GF-D8 (cell line): ENCODE results near the gene AADAC.
"Not testable (repeated sequence)": the region's sequence is repeated elsewhere in the genome, so short reads cannot be mapped to it uniquely, and the experiment has no call there.

Experiments
- DNase-seq: peaks from one replicate; lab custom pipeline; 2025; lab: John Stamatoyannopoulos, UW

AADAC gene, protein sequence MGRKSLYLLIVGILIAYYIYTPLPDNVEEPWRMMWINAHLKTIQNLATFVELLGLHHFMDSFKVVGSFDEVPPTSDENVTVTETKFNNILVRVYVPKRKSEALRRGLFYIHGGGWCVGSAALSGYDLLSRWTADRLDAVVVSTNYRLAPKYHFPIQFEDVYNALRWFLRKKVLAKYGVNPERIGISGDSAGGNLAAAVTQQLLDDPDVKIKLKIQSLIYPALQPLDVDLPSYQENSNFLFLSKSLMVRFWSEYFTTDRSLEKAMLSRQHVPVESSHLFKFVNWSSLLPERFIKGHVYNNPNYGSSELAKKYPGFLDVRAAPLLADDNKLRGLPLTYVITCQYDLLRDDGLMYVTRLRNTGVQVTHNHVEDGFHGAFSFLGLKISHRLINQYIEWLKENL

DNA sequence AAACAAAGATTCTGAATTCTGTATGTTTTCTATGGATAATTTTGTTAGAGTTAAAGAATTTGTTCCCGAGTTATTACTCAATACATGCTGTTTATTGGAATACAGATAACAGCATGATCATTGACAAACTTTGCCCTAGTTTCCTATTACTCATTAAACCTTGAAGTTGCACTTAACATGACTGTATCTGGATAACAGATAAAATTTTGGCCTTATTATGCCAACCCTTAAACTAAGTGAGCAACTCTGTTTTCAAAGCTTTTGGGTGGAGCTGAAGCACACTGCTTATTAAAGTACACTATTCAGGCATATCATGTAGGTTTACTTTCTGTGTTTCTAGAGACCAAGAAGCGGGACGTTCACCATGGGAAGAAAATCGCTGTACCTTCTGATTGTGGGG, at the start of gene AADAC:
AADAC (plus strand) TSS at position 318 of the 400 bp plus-strand sequence; CDS start at position 365, 47 bp downstream.
- DNase-seq = no peak

DNA sequence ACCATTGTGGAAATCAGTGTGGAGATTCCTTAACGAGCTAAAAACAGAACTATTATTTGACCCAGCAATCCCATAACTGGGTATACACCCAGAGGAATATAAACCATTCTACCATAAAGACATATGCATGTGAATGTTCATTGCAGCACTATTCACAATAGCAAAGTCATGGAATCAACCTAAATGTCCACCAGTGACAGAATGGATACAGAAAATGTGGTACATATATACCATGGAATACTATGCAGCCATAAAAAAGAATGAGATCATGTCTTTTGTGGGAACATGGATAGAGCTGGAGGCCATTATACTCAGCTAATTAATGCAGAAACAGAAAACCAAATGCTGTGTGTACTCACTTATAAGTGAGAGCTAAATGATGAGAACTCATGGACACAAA, 49.2 kb upstream of the AADAC start:
- DNase-seq = not testable (repeated sequence)

DNA sequence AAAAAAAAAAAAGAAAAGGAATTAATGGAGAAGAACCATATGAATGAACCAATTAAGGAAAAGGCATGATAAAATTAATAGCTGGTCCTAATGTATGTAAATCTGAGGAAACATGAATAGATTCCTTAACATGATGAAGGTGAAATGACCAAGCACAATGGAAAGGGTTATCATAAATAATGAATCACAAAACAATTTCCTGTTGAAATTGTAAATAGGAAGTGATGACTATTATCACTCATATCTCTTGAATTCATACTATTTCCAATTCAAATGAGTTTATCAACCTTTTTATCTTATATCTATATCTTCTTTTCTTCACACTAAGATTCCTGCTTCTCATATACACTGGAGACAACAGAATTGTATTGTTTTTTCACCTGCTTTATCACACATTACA, 48.2 kb upstream of the AADAC start:
- DNase-seq = no peak

DNA sequence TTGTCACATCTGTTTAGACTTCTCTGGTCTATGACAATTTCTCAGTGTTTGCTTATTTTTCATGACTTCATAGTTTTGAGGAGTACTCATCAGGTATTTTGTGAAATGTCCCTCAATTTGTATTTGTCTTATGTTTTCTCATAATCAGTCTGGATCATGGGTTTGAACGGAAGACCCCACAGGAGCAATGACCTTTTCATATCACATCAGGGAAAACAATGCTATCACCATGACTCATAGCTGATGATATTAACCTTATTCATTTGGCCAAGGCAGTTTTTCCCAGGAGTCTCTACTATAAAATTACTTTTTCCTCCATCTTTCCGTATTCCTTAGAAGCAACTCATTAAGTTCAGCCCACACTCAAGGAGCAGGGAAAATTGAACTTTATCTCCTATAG, 47.5 kb upstream of the AADAC start:
- DNase-seq = no peak

DNA sequence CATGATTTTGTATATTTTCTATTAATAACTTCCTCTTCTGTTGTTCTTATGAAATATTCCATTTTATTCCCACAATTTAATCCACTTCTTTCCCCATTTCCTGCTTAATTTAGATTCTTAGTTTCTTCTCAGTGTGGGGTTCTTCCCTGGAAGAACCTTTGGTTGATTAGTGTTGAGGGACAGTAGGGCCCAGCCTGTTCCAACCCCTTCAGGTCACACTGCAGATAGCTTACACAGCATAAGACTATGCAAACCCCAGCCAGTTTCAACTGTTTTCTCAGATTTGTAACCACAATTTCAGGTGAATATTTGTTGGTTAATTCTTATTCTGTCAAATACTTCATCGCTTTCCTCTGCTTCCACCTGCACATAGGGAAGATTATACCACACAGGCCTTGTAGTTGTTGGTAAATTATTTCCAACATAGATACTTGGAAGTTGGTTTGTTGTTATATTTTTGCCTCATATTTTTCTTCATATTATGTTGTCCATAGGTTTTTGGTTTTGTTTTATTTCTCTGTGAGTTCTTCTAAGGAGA, 45.5 kb upstream of the AADAC start:
- DNase-seq = no peak

DNA sequence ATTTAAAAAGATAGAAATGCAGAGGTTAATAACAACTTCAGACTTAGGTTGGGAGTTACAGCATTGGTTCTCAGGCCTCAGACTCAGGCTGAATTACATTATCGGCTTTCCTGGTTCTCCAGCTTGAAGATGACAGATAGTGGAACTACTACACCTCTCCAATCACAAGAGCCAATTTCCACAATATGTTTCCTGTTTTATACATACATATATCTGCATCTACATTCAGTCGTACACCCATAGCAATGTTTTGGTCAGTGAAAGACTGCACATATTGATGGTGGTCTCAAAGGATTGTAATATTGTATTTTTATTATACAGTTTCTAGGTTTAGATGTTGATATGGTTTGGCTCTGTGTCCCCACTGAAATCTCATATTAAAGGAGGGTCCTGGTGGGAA, 44.7 kb upstream of the AADAC start:
- DNase-seq = no peak

DNA sequence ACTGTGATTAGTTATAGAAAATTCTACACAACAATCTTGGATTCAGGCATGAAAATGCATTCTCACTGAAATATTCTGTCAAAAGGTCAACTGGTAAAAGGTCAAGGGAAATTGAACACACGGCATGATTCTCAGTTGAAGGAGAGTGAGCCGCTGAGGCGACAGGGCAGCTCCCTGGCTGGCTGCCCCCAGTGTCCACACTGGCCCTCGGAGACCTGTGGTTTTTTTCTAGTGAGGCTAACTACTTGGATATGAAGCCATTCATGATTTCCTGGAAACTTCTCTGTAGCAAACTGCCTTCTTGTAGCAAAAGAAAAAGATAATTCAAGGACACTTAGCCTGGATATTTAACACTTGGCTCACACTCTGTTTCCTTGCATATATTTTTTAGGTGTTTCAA, 43.0 kb upstream of the AADAC start:
- DNase-seq = peak; percentile 25

DNA sequence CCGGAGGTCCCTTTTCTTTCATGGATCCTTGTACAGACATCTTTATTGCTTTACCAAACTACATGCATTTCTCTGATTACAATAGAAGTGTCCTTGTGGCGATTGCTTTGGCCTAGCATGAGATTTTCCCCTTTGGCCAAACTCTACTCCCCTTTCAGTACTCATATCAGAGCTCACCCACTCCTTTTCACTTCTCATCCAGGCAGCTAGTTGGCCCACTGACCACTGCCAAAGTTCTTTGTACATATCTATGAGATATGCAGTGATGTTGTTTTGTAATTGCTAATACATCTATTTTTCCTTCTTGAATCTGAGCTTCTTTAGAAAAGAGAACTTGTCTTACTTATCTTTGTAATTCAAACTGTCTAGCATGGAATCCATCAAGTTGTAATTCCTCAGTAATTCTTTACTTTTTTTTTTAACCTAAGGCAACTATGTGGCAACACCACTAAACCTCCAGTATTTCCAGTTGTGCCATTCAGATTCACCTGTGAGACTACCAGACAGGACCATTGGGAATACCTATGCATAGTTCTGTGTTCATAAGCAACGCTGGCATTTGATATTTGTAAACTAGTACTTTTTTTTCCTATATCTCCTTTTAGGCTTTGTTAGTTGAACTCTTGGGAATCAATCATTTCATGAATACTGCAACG, 41.0 kb upstream of the AADAC start:
- DNase-seq = no peak

DNA sequence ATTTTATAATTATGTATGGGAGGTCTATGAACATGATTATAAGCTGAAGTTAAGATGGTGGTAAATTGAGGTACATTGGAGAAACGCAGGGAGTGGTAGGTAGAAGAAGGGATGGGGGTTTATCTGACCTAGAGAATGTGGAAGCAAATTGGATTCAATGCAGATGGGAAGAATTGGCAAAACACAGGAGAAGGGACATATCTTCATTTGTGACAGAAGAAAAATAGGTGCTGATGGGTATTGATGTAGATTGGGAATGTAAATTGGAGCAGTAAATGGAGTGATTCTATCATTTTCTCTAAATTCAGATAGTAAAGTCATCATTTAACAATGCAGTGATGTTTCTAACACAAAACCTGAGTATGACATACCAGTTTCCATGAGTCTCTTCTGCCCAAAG, 39.7 kb upstream of the AADAC start:
- no peak for DNase-seq

DNA sequence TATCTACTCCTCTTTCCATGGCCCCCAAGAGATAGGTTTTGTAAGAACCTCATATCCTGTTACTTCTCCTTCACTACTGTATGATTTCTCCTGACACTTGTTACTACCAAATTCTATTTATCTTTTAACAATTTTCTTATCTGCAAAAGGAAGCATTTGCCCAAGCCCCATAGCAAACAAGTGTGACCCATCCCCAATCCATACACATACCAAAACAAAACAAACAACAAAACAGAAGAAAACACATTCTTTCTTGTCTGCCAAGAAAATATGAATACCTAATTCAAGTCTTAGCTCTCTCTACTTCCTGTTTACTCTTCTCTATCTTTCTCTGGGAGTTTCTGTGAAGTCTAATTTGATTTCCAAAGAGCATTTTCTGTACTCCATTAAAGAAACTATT, 39.0 kb upstream of the AADAC start:
- DNase-seq = no peak

DNA sequence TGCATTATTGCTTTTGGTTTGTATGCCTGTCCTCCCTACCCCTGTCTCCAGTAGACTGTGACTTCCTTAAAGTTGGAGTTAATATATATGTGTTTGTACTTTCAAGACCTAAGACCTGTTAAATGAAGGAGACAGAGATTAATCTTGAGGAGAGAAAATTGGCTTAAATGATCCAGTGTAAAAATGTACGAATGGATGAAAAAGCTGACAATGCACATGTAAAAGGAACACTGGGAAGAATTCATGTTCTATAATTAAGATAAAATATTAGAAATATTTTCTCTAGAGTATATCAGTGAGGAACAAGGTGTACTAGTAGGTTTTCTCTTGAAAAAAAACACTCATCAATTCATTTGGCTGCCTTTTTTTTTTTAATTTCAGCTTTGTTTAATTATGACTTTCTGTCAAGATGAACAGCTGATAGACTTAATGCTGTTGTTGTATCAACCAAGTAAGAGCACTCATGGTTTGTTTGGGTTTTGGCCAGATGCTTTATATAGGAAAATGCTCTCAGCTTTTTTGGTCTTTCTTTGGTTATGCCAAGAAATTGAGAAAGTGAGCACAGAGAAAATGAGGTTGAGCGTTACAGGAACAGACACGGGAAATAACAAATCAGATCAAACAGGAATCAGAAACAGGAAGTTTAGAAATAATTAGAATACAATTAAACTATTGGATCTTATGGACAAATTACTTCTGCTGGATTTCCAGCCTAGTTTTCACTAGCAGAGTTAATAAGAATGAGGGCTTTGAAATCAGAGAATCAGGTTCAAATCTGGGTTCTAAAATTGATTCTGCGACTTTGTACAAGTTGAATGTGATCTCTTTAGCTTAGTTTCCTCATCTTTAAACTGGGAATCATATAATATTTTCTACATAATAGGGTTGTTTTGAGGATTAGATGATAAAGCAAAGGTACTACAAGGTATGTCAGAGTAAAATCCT, 38.3 kb upstream of the AADAC start:
- DNase-seq = no peak

DNA sequence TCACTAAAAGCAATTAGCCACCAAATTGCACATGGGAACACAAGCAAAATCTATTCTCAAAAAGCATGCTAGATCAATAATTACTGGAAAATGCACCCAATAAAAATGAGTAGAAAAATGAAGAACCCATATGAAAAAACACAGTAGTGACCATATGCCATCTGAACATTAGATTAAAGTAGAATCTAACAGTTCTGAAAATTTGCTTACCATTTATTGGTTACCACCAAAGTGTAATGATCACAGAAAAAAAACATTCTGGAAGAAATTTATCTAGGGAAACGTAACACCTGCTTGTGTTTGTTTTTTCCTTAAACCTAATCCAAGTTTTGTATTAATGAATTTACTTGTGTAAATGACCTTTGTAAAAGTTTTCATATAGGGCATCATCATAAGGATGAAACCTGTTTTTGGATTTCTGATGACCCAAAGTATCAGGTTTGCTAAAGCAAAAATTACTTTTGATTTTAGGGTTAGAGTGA, 37.6 kb upstream of the AADAC start:
- no peak for DNase-seq

DNA sequence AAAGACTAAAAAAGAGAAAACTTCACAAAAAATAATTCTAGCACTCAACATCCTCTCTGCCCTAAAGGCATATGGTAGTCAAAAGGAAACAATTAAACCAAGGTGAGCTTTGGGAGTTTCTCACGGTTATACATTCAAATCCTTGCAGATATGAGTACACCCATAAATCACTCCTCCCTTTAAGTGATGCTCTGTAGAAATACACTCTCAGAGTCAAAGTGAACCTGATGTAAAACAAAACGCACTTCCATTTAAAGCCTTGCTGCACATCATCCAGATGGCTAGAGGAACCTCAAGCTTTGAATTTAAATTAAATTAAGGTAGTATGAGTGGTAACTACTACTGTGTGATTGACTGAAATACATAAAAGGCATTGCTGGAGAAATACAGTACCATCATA, 36.0 kb upstream of the AADAC start:
- DNase-seq = no peak

DNA sequence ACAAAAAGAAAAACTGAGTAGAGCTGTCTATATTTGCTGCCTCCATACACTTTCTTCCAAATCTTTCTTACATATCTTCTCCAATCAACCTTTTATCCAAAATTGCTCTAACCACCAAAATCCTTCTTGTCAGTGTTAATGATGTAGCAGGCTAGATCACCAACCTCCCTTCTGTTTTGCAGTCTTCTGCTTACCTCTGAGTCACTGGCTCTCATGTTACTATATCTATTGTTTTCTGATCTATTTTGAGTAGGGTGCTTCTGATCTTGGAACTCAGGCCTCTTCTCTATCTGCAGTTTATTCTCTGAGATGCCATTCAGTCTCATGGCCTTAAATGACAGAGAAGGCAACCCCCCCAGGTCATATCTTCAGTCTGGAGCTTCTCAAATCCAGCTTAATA, 26.3 kb upstream of the AADAC start:
- no peak for DNase-seq

DNA sequence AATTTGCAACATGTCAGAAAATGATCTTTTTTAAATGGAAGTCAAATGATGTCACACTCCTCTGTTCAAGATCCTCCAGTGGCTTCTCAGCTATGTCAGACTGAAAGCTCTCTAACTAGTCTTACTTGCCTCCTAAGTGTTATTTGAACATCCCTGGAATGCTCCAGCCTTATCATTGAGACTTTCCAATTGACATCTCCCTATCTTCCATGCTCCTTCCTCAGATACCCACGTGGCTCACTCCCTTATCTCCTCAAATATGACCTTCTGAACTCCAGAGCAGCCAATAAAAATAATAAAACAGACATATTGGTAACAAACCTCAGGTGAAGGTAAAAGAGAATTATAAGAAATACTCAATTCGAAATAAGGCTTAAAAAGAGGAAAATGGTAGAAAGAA, 25.5 kb upstream of the AADAC start:
- DNase-seq = no peak

DNA sequence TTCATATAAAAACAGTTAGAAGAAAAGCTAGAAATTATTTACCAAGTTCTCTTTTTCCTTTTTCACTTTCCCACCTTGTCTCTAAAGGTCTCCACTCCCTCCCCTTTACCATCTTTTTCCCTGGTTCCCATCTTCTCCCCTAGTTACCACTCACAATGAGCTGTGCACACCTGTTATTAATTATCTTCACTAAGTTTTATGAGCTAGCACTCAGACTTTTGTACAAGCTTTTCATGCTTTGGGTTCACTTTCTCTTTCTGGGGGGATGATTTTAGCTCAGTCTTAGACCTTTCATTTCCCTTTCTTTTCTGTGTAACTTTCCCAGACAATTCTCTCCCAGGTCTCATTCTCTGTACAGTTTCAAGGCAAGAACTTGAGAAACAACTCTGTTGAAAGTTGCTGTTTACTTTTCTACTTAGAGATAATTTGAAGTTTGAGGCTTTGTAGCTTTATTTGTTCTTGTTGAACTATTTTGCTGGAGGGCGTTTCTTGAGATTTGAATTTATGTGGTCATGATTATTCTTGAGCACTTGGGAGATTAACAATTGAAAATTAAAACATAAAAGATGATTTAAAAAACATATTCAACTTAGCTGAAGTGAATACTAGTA, 24.0 kb upstream of the AADAC start:
- no peak for DNase-seq

DNA sequence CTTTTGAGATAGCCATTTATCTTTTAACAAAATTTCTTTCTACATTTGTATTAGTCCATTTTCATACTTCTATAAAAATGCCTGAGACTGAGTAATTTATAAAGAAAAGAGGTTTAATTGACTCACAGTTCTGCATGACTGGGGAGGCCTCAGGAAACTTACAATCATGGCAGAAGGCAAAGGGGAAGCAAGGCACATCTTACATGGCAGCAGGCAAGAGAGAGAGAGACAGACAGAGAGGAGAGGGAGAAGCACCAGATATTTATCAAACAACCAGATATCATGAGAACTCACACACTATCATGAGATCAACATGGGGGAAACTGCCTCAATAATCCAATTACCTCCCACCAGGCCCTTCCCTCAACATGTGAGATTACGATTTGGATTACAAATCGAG, 23.2 kb upstream of the AADAC start:
- not testable (repeated sequence) for DNase-seq

DNA sequence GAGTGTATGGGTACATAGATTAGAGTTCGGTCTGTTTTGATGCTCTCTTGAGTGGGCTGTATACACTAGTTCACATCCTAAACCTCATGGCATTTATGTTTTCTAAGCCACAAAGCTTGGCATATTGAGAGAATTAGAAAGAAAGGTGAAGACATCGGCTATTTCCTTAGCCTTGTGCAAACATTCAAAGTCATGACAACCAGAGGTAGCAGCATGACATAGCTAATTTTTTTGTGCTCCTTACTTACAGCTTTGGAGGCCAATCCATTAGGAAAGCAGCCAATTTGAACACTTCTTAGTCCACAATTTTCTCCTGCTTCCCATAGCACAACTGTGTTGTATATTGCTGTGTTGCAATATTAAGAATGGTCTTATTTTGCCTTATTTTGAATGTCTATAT, 21.5 kb upstream of the AADAC start:
- DNase-seq = no peak

DNA sequence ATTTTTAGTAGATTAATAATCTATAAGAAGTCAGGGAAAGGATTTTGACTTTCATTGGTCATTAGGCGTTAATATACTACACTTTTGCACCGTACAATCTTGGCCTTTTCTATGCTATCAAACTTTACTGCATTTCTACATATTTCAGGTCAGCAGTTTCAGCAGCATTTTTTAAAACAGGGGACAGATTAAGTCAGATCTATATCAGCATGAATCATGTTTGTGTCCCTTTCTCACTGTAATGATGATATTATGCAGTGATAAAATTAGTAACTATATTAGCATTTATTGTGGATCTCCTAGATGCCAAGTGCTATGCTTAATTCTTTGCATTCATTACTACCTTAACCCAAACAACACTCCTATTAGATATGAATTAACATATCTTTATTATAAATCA, 20.3 kb upstream of the AADAC start:
- DNase-seq = no peak

DNA sequence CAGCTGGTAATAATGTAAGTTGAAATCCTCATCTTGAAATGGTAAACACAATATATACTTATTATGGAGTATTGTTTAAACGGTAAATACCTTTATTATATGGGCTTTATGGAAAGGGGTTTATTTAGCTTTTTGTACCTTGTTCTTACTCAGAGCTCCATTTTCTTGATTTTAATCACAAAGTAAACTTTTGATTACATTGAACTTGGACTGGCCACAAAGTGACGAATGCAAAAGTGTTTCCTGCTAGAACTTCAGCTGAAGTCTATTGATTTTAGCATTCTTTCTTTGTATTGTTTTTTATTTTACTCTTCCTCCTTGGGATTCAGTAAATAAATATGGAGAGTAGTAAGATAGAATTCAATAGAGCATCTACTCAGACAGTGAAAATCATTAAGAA, 19.8 kb upstream of the AADAC start:
- DNase-seq = no peak

DNA sequence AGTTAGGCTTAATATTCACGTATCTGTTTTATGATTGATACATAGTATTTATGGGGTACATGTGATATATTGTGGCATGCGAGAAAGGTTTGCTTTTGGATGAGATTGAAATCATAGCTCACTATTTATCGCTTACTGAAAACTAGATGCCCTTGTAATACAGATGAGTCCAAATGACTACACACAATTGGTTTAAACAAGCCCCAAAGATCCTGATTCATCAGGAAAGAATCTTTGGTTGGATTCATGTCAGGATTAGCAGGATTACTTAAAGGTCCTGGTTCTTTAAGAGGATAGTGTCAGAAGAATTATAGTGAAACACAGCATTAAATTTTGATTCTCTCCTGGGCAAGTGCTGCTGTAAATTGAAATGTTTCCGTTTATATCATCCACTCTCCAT, 18.6 kb upstream of the AADAC start:
- no peak for DNase-seq
